HepG2 (cell line): ENCODE measurements around the gene TRMT1. TPM values are rescaled to one million over a fixed set of nuclear protein-coding genes. Genes with fewer than 3 reads are reported as not detected.

Experiments used
- ARID4A ChIP-seq: sonication (generic); formaldehyde crosslinking; IDR thresholded peaks from 2 replicates; pipeline ENCODE4 v1.5.0; 2020; ENCODE audit warnings: mild to moderate bottlenecking, missing genetic modification reagents, borderline replicate concordance
- RFX1 ChIP-seq: fragments of 450-650 bp; IDR thresholded peaks from 2 replicates; pipeline ENCODE4 v1.6.1; 2017
- TCF12 ChIP-seq, 2 experiments: fragments of 450-650 bp in 1 of 2; sonication (generic) in 1 of 2; formaldehyde crosslinking in 1 of 2; IDR thresholded peaks; 2 replicates each; pipeline versions ENCODE4 v1.6.1 to v1.8.0; 2017 to 2022; ENCODE audit warnings: antibody characterized with exemption in 1 of 2, mild to moderate bottlenecking in 1 of 2, missing genetic modification reagents in 1 of 2, moderate library complexity in 1 of 2
- TFAP4 ChIP-seq: sonication (generic); IDR thresholded peaks from 2 replicates; pipeline ENCODE4 v1.6.1; 2016; ENCODE audit warnings: low read depth, borderline replicate concordance
- TFE3 ChIP-seq: IDR thresholded peaks from 2 replicates; pipeline ENCODE4 v1.6.1; 2016
- XRCC5 ChIP-seq: fragments of 200-400 bp; formaldehyde crosslinking; optimal IDR thresholded peaks from 2 replicates; pipeline ENCODE3; 2017; ENCODE audit warnings: mild to moderate bottlenecking, low read length
- ZGPAT ChIP-seq: IDR thresholded peaks from 2 replicates; pipeline ENCODE4 v1.6.1; 2016; ENCODE audit warnings: mild to moderate bottlenecking
- ZKSCAN5 ChIP-seq: sonication (generic); formaldehyde crosslinking; IDR thresholded peaks from 2 replicates; pipeline ENCODE4 v1.5.1; 2020; ENCODE audit warnings: mild to moderate bottlenecking, missing genetic modification reagents
- ZNF230 ChIP-seq: sonication (generic); formaldehyde crosslinking; IDR thresholded peaks from 2 replicates; pipeline ENCODE4 v1.4.0; 2020; ENCODE audit warnings: mild to moderate bottlenecking, missing genetic modification reagents
- ZNF530 ChIP-seq: sonication (generic); formaldehyde crosslinking; IDR thresholded peaks from 2 replicates; pipeline ENCODE4 v1.5.0; 2020; ENCODE audit warnings: low read depth, mild to moderate bottlenecking, missing genetic modification reagents
- ZNF563 ChIP-seq: sonication (generic); formaldehyde crosslinking; IDR thresholded peaks from 2 replicates; pipeline ENCODE4 v1.8.0; 2022; ENCODE audit warnings: mild to moderate bottlenecking, moderate library complexity, missing genetic modification reagents
- ZNF614 ChIP-seq: IDR thresholded peaks from 2 replicates; pipeline ENCODE4 v1.6.1; 2018; ENCODE audit warnings: missing biosample characterization, missing genetic modification reagents, inconsistent platforms, borderline replicate concordance
- polyA plus RNA-seq, 8 experiments: library from polyadenylated mRNA; depleted of rRNA in 3 of 8; stranded (reverse) in 7 of 8; unstranded in 1 of 8; fragments of >200 nt; fragmentation: Illumina TruSeq in 4 of 8; extraction: Trizol in 4 of 8; gene quantifications; 2 replicates each; pipeline versions ENCODE4 v1.2.1 to v1.2.3, GENCODE V29; 2011 to 2016; ENCODE audit warnings: low read depth in 4 of 8, missing spikeins in 1 of 8, mixed read lengths in 1 of 8; ENCODE audit not compliant: insufficient read depth in 1 of 8
- total RNA-seq, 5 experiments: library from RNA; depleted of rRNA; stranded (reverse); fragments of >200 nt; fragmentation: Illumina TruSeq; extraction: Trizol; gene quantifications; 2 replicates each; pipeline ENCODE4 v1.2.3, GENCODE V29; 2016; ENCODE audit warnings: low read depth in 1 of 5
- TF ChIP-seq, protein P1 (sequence below): sonication (generic); formaldehyde crosslinking; IDR thresholded peaks from 2 replicates; pipeline ENCODE4 v1.4.0; 2020; ENCODE audit warnings: missing genetic modification reagents

The TRMT1 gene
- total and polyA plus RNA-seq, 2 of the 13 experiments (the other 11 are each of a cell fraction or from before 2014, with no cell fraction given): 35.5 to 44.1 TPM

DNA sequence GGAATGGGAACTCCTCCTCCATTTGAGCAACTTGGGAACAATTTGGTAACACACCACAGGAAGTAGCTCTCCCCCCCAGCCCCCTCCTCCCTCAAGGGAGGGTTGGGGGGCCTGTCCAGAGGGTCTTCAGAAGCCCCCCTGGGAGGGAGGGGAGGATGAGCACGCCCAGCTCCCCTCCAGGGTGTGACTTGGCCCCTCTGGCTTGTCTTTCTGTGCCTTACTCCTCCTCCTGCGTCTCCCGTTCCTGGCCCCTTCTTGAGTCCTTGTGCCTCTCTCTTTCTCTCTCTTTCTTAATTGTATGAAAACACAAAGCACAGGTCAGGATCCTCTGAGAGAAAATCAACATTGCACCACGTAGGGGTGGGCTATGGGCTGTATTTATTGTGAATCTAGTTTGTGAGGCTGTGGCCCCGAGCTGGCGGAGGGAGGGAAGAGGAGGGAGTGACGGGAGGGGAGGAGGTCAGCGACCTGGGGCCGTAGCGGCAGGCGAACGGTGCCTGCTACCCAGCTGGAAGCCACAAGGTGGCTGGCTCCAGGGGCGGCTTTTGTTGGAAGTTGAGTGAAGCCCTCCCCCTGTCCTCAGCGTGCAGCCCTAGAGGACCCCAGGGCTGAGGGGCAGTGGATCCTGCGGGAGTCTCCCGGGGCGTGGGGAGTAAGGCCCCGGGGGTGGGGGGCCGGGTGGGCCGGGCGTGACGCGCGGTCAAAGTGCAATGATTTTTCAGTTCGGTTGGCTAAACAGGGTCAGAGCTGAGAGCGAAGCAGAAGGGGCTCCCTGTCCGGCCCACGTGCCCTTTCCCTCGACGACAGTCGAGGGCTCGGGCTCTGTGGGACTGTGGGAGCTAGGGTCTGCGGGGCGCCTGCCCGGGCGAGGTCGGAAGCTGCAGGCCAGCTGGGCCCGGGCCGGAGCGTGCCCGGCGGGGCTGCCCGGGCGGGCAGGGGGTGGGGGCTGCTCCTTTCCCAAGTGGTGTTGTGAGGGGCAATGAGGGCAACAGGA lies 20.3 kb downstream of the TRMT1 start (continued):
- peak; percentile 28; the same call in 1 of the 2 replicates for TF ChIP-seq ARID4A (CRISPR knock-in tag)
- TF ChIP-seq TFE3 (CRISPR knock-in tag): no peak
- TF ChIP-seq TCF12 (IDR thresholded peaks at IDR 0.05): no peak
- no peak for TF ChIP-seq TCF12 (CRISPR knock-in tag; IDR thresholded peaks at IDR 0.05)
- TF ChIP-seq, protein P1, sequence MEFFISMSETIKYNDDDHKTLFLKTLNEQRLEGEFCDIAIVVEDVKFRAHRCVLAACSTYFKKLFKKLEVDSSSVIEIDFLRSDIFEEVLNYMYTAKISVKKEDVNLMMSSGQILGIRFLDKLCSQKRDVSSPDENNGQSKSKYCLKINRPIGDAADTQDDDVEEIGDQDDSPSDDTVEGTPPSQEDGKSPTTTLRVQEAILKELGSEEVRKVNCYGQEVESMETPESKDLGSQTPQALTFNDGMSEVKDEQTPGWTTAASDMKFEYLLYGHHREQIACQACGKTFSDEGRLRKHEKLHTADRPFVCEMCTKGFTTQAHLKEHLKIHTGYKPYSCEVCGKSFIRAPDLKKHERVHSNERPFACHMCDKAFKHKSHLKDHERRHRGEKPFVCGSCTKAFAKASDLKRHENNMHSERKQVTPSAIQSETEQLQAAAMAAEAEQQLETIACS (CRISPR knock-in tag): no peak
- TF ChIP-seq ZGPAT: peak; percentile 57; the same call in 1 of the 2 replicates
- peak; percentile 77 for TF ChIP-seq XRCC5
- TF ChIP-seq ZNF614 (CRISPR knock-in tag): no peak
- TF ChIP-seq ZNF563 (CRISPR knock-in tag): no peak
- TF ChIP-seq RFX1: no peak
- no peak for TF ChIP-seq ZKSCAN5 (CRISPR knock-in tag)
- TF ChIP-seq ZNF230 (CRISPR knock-in tag): no peak
- peak; percentile 54; the same call in 1 of the 2 replicates for TF ChIP-seq TFAP4
- no peak for TF ChIP-seq ZNF530
